ENCODE measurements around the gene S1PR2.
"Not testable (repeated sequence)": the region's sequence is repeated elsewhere in the genome, so short reads cannot be mapped to it uniquely, and the experiment has no call there.

S1PR2 gene

GRCh38 chr19:10222201-10222890 lies 8.8 kb downstream of the S1PR2 start:
- DNase-seq = no peak

- DNase-seq = no peak
Observed at GRCh38 chr19:10220695-10221094, 10.4 kb downstream of the S1PR2 start.

GRCh38 chr19:10219678-10220077 lies 11.5 kb downstream of the S1PR2 start:
- DNase-seq = peak; percentile 15

GRCh38 chr19:10217085-10217484 lies 14.0 kb downstream of the S1PR2 start:
- no peak for DNase-seq

GRCh38 chr19:10214784-10215183 lies 16.3 kb downstream of the S1PR2 start:
- no peak for DNase-seq

- DNase-seq = no peak
Observed at GRCh38 chr19:10211691-10212090, 19.4 kb downstream of the S1PR2 start.

GRCh38 chr19:10211061-10211460 lies 20.1 kb downstream of the S1PR2 start:
- DNase-seq = no peak

GRCh38 chr19:10209315-10209714 lies 21.8 kb downstream of the S1PR2 start:
- DNase-seq = no peak

- DNase-seq = no peak
Observed at GRCh38 chr19:10207026-10207425, 24.1 kb downstream of the S1PR2 start.

GRCh38 chr19:10206226-10206885 lies 24.8 kb downstream of the S1PR2 start:
- no peak for DNase-seq

GRCh38 chr19:10205636-10206035 lies 25.5 kb downstream of the S1PR2 start:
- DNase-seq = no peak

GRCh38 chr19:10203686-10204085 lies 27.4 kb downstream of the S1PR2 start:
- no peak for DNase-seq

GRCh38 chr19:10201176-10201575 lies 30.0 kb downstream of the S1PR2 start:
- DNase-seq = no peak

- DNase-seq = not testable (repeated sequence)
Observed at GRCh38 chr19:10200101-10200500, 31.0 kb downstream of the S1PR2 start.

- not testable (repeated sequence) for DNase-seq
Observed at GRCh38 chr19:10198889-10199644, 32.1 kb downstream of the S1PR2 start.

GRCh38 chr19:10195199-10195519 lies 36.0 kb downstream of the S1PR2 start:
- DNase-seq = no peak

GRCh38 chr19:10194500-10195198 lies 36.5 kb downstream of the S1PR2 start, which contains the start of gene DNMT1:
DNMT1 (minus strand) TSS chr19:10194953; CDS start chr19:10194899, 54 bp downstream.
- peak; percentile 96 for DNase-seq

- DNase-seq = no peak
Observed at GRCh38 chr19:10193790-10194499, 37.2 kb downstream of the S1PR2 start.

- no peak for DNase-seq
Observed at GRCh38 chr19:10192922-10193321, 38.2 kb downstream of the S1PR2 start.

- no peak for DNase-seq
Observed at GRCh38 chr19:10191347-10191746, 39.8 kb downstream of the S1PR2 start.

GRCh38 chr19:10190026-10190425 lies 41.1 kb downstream of the S1PR2 start:
- DNase-seq = no peak

- no peak for DNase-seq
Observed at GRCh38 chr19:10189616-10190015, 41.5 kb downstream of the S1PR2 start.

GRCh38 chr19:10187315-10187714 lies 43.8 kb downstream of the S1PR2 start:
- no peak for DNase-seq
